ENCODE data around the gene VANGL2. TPM values are rescaled to one million over a fixed set of nuclear protein-coding genes. Genes with fewer than 3 reads are reported as not detected.
A peak's percentile ranks its signal among the peaks of the same experiment; 100 is the strongest.

Gene VANGL2
- total RNA-seq, 1 donor from 2014 or later: 59.5 TPM

DNA sequence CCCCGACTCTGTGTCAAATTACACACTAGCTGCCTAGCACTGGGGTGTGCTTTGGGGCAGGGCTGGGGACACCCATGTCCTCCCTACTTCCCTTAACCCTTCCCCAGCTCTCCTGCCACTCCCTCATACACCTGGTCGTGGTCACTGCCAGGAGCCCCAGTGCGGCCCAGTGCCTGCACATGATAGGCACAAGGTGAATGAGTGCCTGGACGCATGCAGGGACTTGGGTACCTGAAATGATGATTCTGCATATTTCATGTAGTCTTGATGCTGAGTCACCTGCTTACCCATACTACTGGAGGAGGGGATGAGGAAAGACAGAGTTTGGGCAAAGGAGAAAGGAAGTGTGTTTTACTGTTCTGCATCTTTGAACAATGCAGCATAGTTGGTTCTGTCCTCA lies 1.5 kb upstream of the VANGL2 start:
- H3K9me3 Mint-ChIP-seq: no peaks in the 10 kb centered on the region
- no peaks in the 10 kb centered on the region for H3K27me3 Mint-ChIP-seq (ENCODE audit: low read depth)
- H3K4me3 Mint-ChIP-seq: peak overlapping the region; percentile 70
- H3K4me1 Mint-ChIP-seq: peaks cover 33% of the 10 kb centered on the region
- peak overlapping the region; percentile 25 for H3K27ac Mint-ChIP-seq
- no peaks in the 10 kb centered on the region for H3K36me3 Mint-ChIP-seq
- DNase-seq (ENCODE audit: low spot score in 2 of 2, unreplicated experiment in 2 of 2): peak in 1 of 2 experiments; percentile 31
- TF ChIP-seq, protein P1, sequence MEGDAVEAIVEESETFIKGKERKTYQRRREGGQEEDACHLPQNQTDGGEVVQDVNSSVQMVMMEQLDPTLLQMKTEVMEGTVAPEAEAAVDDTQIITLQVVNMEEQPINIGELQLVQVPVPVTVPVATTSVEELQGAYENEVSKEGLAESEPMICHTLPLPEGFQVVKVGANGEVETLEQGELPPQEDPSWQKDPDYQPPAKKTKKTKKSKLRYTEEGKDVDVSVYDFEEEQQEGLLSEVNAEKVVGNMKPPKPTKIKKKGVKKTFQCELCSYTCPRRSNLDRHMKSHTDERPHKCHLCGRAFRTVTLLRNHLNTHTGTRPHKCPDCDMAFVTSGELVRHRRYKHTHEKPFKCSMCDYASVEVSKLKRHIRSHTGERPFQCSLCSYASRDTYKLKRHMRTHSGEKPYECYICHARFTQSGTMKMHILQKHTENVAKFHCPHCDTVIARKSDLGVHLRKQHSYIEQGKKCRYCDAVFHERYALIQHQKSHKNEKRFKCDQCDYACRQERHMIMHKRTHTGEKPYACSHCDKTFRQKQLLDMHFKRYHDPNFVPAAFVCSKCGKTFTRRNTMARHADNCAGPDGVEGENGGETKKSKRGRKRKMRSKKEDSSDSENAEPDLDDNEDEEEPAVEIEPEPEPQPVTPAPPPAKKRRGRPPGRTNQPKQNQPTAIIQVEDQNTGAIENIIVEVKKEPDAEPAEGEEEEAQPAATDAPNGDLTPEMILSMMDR (IDR thresholded peaks at IDR 0.05; ENCODE audit: unreplicated experiment): no peak

DNA sequence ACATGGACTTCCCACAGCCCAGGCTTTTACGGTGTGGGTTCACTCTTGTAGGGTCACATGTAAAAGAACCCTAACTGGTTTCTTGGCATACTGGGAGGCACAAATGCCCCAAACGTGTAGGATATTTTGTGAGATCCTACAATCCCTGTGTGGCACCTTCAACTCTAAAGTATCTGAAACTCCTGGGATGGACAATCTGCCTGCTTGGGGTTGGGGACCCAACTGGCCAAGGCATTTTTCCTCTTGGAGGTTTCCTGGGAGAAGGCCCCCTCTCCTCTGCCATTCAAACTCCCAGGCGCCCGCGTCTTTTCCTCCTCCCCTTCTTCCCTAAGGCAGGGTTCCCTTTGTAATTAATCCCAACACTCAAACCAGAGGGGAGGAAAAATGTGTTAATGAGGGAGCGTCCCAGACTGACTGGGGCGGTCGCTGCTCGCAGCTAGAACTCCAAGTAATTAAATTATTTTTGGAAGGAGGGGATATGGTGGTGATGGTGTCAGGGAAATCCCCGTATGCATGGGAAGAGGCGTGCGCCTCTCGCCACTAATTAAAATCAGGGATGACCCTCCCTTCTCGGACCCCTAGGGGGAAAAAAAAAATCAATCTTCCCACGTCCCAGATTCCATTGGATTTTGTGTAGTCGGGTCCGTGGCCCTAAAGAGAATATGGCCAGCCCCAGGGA lies 681 bp upstream of the VANGL2 start:
- Mint-ChIP-seq H3K9me3 (no peaks in the 10 kb centered on the region), H3K27ac (peak overlapping the region; percentile 78), H3K27me3 (ENCODE audit: low read depth) (no peaks in the 10 kb centered on the region), H3K36me3 (no peaks in the 10 kb centered on the region), H3K4me1 (peaks cover 40% of the 10 kb centered on the region), H3K4me3 (peak overlapping the region; percentile 70)
- TF ChIP-seq, protein P1 (IDR thresholded peaks at IDR 0.05; ENCODE audit: unreplicated experiment): peak; percentile 39
- DNase-seq (ENCODE audit: low spot score in 2 of 2, unreplicated experiment in 2 of 2): peak in 1 of 2 experiments; percentile 36

DNA sequence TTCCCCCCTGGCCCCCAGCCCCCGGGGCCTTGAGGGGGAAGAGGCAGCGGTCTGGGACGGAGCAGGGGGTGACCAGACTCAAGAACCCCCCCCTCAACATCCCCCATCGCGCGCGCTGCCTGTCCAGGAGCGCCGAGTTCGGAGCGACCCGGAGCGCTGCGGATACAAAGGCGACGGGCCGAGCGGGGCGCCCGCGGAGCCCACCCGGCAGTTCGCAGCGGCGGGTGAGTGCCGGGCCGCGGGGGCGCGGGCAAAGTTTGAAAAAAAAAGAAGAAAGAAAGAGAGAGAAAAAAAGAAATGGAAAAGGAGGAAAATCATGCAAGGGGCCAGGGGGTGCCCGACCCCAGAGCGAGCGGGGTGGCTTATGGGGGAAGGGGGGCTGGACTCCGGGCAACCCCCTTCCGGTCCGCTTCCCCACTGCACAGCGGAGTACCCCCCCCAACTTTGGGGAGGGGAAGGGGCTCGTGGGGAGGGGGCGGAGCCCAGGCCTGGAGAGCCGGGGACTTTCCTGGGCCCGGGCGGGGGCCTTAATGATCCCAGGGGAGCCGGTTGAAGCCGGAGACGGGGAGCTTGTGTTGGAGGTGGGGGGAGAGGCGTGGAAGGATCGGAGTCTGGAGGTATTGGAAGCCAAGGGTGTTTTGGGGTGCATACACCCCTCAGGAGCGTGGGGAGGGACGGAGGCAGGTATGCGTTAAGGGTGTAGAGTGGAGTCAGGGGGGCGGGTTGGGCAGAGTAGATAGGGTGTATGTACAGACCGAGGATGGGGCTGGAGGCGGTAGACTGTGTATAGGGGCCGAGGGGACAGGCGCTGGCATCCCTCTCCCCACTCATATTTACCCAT lies 502 bp downstream of the VANGL2 start:
- H3K27me3 Mint-ChIP-seq (ENCODE audit: low read depth): no peaks in the 10 kb centered on the region
- H3K36me3 Mint-ChIP-seq: no peaks in the 10 kb centered on the region
- H3K9me3 Mint-ChIP-seq: no peaks in the 10 kb centered on the region
- TF ChIP-seq, protein P1 (IDR thresholded peaks at IDR 0.05; ENCODE audit: unreplicated experiment): no peak
- DNase-seq (ENCODE audit: low spot score in 2 of 2, unreplicated experiment in 2 of 2): peak; percentile 53 to 73
- peaks cover 51% of the 10 kb centered on the region for H3K4me1 Mint-ChIP-seq
- peak overlapping the region; percentile 21 for H3K27ac Mint-ChIP-seq
- peak overlapping the region; percentile 81 for H3K4me3 Mint-ChIP-seq

DNA sequence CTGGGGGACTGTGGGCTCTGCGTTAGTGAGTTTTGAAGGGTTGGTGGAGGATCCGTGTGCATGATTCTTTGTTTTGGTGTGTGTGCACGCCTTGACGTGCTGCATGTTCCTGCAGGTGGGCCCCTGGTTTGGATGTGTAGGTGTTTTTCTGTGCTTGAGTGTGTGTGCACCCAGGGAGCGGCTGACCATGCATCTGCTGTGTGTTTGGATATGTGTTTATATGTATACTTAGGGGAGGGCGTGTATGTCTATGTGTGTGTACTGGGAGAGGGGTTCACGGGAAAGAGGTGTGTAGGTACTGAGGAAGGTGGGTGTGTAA lies 1.1 kb downstream of the VANGL2 start:
- no peaks in the 10 kb centered on the region for H3K9me3 Mint-ChIP-seq

DNA sequence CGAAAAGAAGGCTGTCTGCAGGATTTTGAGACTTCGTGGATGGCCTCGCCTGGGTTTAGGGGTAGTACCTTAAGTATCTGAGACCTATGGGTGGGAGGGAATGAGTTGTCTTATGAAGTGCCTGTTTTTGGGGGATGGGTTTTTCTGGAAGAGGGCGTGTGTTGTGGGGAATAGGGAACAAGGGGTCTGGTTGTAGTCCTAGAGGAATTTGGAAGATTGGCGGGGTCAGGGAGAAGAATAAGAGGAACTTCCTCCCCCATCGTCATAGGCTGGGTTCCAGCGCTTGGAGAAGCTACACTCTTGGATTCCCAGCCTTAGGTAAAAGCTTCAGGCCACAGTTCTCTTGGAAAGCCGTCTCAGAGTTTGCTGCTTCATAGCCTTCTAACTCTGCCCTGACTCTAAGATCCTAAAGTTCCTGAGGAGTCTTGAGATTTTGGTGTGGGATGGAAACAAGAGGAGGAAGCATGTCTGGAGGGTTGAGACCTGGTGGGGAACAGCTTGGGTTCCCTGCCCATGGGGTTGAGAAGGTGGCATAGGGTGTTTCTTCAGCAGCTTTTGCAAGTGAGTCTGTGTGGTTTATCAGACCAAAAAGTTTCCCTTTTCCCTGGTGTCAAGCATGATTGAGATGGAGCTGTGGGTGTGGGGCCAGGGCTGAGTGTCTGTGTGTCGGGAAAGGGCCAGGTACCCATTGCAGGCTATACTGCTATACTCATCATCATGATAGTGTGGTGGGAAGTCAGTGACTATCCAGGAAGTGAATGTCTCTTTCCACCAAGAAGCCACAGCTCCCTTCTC lies 1.8 kb downstream of the VANGL2 start:
- H3K9me3 Mint-ChIP-seq: no peaks in the 10 kb centered on the region
- H3K27me3 Mint-ChIP-seq (ENCODE audit: low read depth): no peaks in the 10 kb centered on the region
- no peaks in the 10 kb centered on the region for H3K36me3 Mint-ChIP-seq
- peak overlapping the region; percentile 81 for H3K4me3 Mint-ChIP-seq
- peaks cover 52% of the 10 kb centered on the region for H3K4me1 Mint-ChIP-seq
- peak in 1 of 2 experiments; percentile 31 for DNase-seq (ENCODE audit: low spot score in 2 of 2, unreplicated experiment in 2 of 2)
- peak overlapping the region; percentile 21 for H3K27ac Mint-ChIP-seq
- TF ChIP-seq, protein P1 (IDR thresholded peaks at IDR 0.05; ENCODE audit: unreplicated experiment): no peak

More for the DNA sequence above, 1.1 kb downstream of the VANGL2 start:
- peak overlapping the region; percentile 21 for H3K27ac Mint-ChIP-seq
- no peaks in the 10 kb centered on the region for H3K27me3 Mint-ChIP-seq (ENCODE audit: low read depth)
- DNase-seq (ENCODE audit: low spot score in 2 of 2, unreplicated experiment in 2 of 2): no peak
- peak overlapping the region; percentile 81 for H3K4me3 Mint-ChIP-seq
- TF ChIP-seq, protein P1 (IDR thresholded peaks at IDR 0.05; ENCODE audit: unreplicated experiment): no peak
- no peaks in the 10 kb centered on the region for H3K36me3 Mint-ChIP-seq
- peaks cover 51% of the 10 kb centered on the region for H3K4me1 Mint-ChIP-seq
